Measurements from ENCODE around the gene WDFY1.

GRCh38 chr2:223918671-223919134 is 26.4 kb downstream of the WDFY1 start:
- TF ChIP-seq ZBTB21 (CRISPR knock-in tag; IDR thresholded peaks at IDR 0.05; ENCODE audit: borderline replicate concordance), result no peak
- no peak for TF ChIP-seq CTCF (IDR thresholded peaks at IDR 0.05)
- TF ChIP-seq ZNF121 (CRISPR knock-in tag; IDR thresholded peaks at IDR 0.05), result no peak
- TF ChIP-seq CDX4 (CRISPR knock-in tag; IDR thresholded peaks at IDR 0.05; ENCODE audit: borderline replicate concordance), result no peak
- TF ChIP-seq ATF2 (CRISPR knock-in tag; IDR thresholded peaks at IDR 0.05; ENCODE audit: borderline replicate concordance, low read depth), result no peak
- TF ChIP-seq ZNF263 (CRISPR knock-in tag; IDR thresholded peaks at IDR 0.05; ENCODE audit: low read depth), result no peak
- TF ChIP-seq NFE2L1 (CRISPR knock-in tag; IDR thresholded peaks at IDR 0.05), result no peak
- no peak for TF ChIP-seq CREM (CRISPR knock-in tag; IDR thresholded peaks at IDR 0.05)
- no peak for TF ChIP-seq ZNF396 (CRISPR knock-in tag; IDR thresholded peaks at IDR 0.05; ENCODE audit: borderline replicate concordance)
- TF ChIP-seq MAX (CRISPR knock-in tag; IDR thresholded peaks at IDR 0.05), result no peak
- no peak for TF ChIP-seq ZNF512 (CRISPR knock-in tag; IDR thresholded peaks at IDR 0.05; ENCODE audit: borderline replicate concordance)
- TF ChIP-seq NFYB (CRISPR knock-in tag; conservative IDR thresholded peaks at IDR 0.05; ENCODE audit: low read depth), result no peak
- TF ChIP-seq AFF4 (CRISPR knock-in tag; IDR thresholded peaks at IDR 0.05; ENCODE audit: borderline replicate concordance), result no peak
- TF ChIP-seq NFATC4 (CRISPR knock-in tag; IDR thresholded peaks at IDR 0.05), result no peak
